A549 (cell line): ENCODE data around the gene FGFR3. TPM values are rescaled to one million over a fixed set of nuclear protein-coding genes. Genes with fewer than 3 reads are reported as not detected.

Source experiments
- ATAC-seq, 2 experiments: fragments of 200-7000 bp in 1 of 2; fragments of >200 bp in 1 of 2; cut with Nextera tagmentation in 1 of 2; cut with Tn5 transposase in 1 of 2; 3 replicates each; pipeline versions ENCODE4 v1.8.0 to v1.9.1; 2018 to 2020; ENCODE audit warnings: mild to moderate bottlenecking in 1 of 2, moderate library complexity in 1 of 2
- CTCF ChIA-PET: fragments of 300-600 bp; sonication (Branson Sonifier 250); formaldehyde crosslinking; extraction: SDS; loops from one replicate; lab custom pipeline; 2021; ENCODE audit warnings: antibody characterized with exemption, inconsistent platforms; lab: Yijun Ruan, JAX
- POLR2A ChIA-PET: fragments of 350-600 bp; formaldehyde crosslinking; extraction: SDS; loops from one replicate; lab custom pipeline; 2021; ENCODE audit warnings: antibody characterized with exemption, inconsistent platforms; lab: Yijun Ruan, JAX
- DNase-seq, 2 experiments: peaks; one replicate each; pipeline versions ENCODE4 v3.0.0 to v3.0.0-alpha.2; 2011 to 2016; ENCODE audit warnings: low read depth in 1 of 2, low spot score in 1 of 2
- FAIRE-seq: peaks from 2 replicates; lab custom pipeline; 2011; peaks lifted over from hg19 to GRCh38; lab: Jason Lieb, UNC
- H3K27ac ChIP-seq, 2 experiments: fragments of >200 bp; sonication (Bioruptor Twin); formaldehyde crosslinking; 3 replicates each; pipeline ENCODE4 v1.5.1; 2016 to 2017
- H3K4me1 ChIP-seq: fragments of >200 bp; sonication (Bioruptor Twin); formaldehyde crosslinking; 3 replicates; pipeline ENCODE4 v1.6.1; 2016
- H3K4me2 ChIP-seq: fragments of >200 bp; sonication (Bioruptor Twin); formaldehyde crosslinking; 3 replicates; pipeline ENCODE4 v1.6.1; 2016
- H3K4me3 ChIP-seq: fragments of >200 bp; sonication (Bioruptor Twin); formaldehyde crosslinking; 3 replicates; pipeline ENCODE4 v1.5.1; 2016
- H3K9me3 ChIP-seq: fragments of >200 bp; sonication (Bioruptor Twin); formaldehyde crosslinking; 3 replicates; pipeline ENCODE4 v1.6.1; 2016
- ATOH8 ChIP-seq: fragments of 250-450 bp; sonication (Bioruptor Pico); IDR thresholded peaks from 2 replicates; pipeline ENCODE4 v1.5.0; 2020; ENCODE audit warnings: low read depth, mild to moderate bottlenecking, moderate library complexity
- BHLHE40 ChIP-seq: IDR thresholded peaks from 2 replicates; pipeline ENCODE4 v1.6.1; 2012; ENCODE audit warnings: low read depth, low read length, inconsistent platforms
- CBX8 ChIP-seq: fragments of 200-600 bp; sonication (generic); IDR thresholded peaks from 2 replicates; pipeline ENCODE4 v1.6.1; 2016
- CEBPB ChIP-seq, 2 experiments: fragments of >200 bp in 1 of 2; sonication (Bioruptor Twin) in 1 of 2; formaldehyde crosslinking in 1 of 2; IDR thresholded peaks; 2 replicates each; pipeline ENCODE4 v1.6.1; 2012 to 2016
- CHD2 ChIP-seq: fragments of 150-350 bp; IDR thresholded peaks from 2 replicates; pipeline ENCODE4 v1.6.1; 2014; ENCODE audit warnings: low read length; ENCODE audit not compliant: partially characterized antibody
- CTCF ChIP-seq: fragments of >200 bp; sonication (Bioruptor Twin); formaldehyde crosslinking; IDR thresholded peaks from 3 replicates; pipeline ENCODE4 v1.5.1; 2016
- EHMT2 ChIP-seq: fragments of 200-600 bp; sonication (generic); IDR thresholded peaks from 2 replicates; pipeline ENCODE4 v1.6.1; 2016; ENCODE audit warnings: antibody characterized with exemption, low read depth, mild to moderate bottlenecking, moderate library complexity
- ELK1 ChIP-seq: fragments of 150-350 bp; IDR thresholded peaks from 2 replicates; pipeline ENCODE4 v1.6.1; 2014; ENCODE audit warnings: low read depth, mild to moderate bottlenecking, low read length
- EP300 ChIP-seq, 2 experiments: fragments of >200 bp; sonication (Bioruptor Twin); formaldehyde crosslinking; IDR thresholded peaks; 2 replicates in 1 of 2; 3 replicates in 1 of 2; pipeline ENCODE4 v1.6.1; 2016 to 2017
- FOXS1 ChIP-seq: fragments of 250-450 bp; sonication (Bioruptor Pico); IDR thresholded peaks from 2 replicates; pipeline ENCODE4 v1.5.0; 2020; ENCODE audit warnings: mild to moderate bottlenecking, moderate library complexity
- GATA3 ChIP-seq: IDR thresholded peaks from 2 replicates; pipeline ENCODE4 v1.6.1; 2012; ENCODE audit warnings: borderline replicate concordance
- HES2 ChIP-seq: fragments of >200 bp; sonication (Bioruptor Twin); formaldehyde crosslinking; IDR thresholded peaks from 2 replicates; pipeline ENCODE4 v1.6.1; 2016
- HMGXB4 ChIP-seq: fragments of 250-450 bp; sonication (Bioruptor Pico); IDR thresholded peaks from 2 replicates; pipeline ENCODE4 v1.5.0; 2021; ENCODE audit warnings: mild to moderate bottlenecking, moderate library complexity, borderline replicate concordance
- HOXB13 ChIP-seq: fragments of 250-450 bp; sonication (Bioruptor Pico); IDR thresholded peaks from 2 replicates; pipeline ENCODE4 v1.5.0; 2020; ENCODE audit warnings: low read depth, mild to moderate bottlenecking, moderate library complexity
- JUN ChIP-seq, 2 experiments: fragments of >200 bp; sonication (Bioruptor Twin); formaldehyde crosslinking; IDR thresholded peaks; 2 replicates in 1 of 2; 3 replicates in 1 of 2; pipeline ENCODE4 v1.6.1; 2016 to 2017
- JUNB ChIP-seq: fragments of >200 bp; sonication (Bioruptor Twin); formaldehyde crosslinking; IDR thresholded peaks from 2 replicates; pipeline ENCODE4 v1.6.1; 2016
- KDM1A ChIP-seq: fragments of 200-600 bp; sonication (generic); IDR thresholded peaks from 2 replicates; pipeline ENCODE4 v1.6.1; 2016; ENCODE audit warnings: low read depth, mild to moderate bottlenecking
- KDM5A ChIP-seq: fragments of 200-600 bp; sonication (generic); IDR thresholded peaks from 2 replicates; pipeline ENCODE4 v1.6.1; 2016; ENCODE audit warnings: antibody characterized with exemption, mild to moderate bottlenecking
- MAFK ChIP-seq: fragments of 450-650 bp; IDR thresholded peaks from 2 replicates; pipeline ENCODE4 v1.6.1; 2014; ENCODE audit not compliant: partially characterized antibody
- MAZ ChIP-seq: fragments of 150-350 bp; IDR thresholded peaks from 2 replicates; pipeline ENCODE4 v1.6.1; 2014; ENCODE audit warnings: antibody characterized with exemption, low read depth, low read length, borderline replicate concordance
- MYC ChIP-seq: IDR thresholded peaks from 2 replicates; pipeline ENCODE4 v1.6.1; 2012; ENCODE audit warnings: mild to moderate bottlenecking, inconsistent platforms, low read length, improper control_type of control experiment, borderline replicate concordance
- NFE2L2 ChIP-seq: fragments of 150-350 bp; conservative IDR thresholded peaks from 2 replicates; pipeline ENCODE4 v1.6.1; 2014; ENCODE audit warnings: low read length
- NPAS2 ChIP-seq: fragments of 250-450 bp; sonication (Bioruptor Pico); IDR thresholded peaks from 2 replicates; pipeline ENCODE4 v1.8.0; 2022; ENCODE audit warnings: mild to moderate bottlenecking, moderate library complexity, borderline replicate concordance
- PBX3 ChIP-seq: IDR thresholded peaks from 2 replicates; pipeline ENCODE4 v1.6.1; 2012
- RAD21 ChIP-seq, 2 experiments: fragments of >200 bp in 1 of 2; sonication (Bioruptor Twin) in 1 of 2; formaldehyde crosslinking in 1 of 2; IDR thresholded peaks in 1 of 2; conservative IDR thresholded peaks in 1 of 2; 2 replicates in 1 of 2; 3 replicates in 1 of 2; pipeline ENCODE4 v1.6.1; 2012 to 2018; ENCODE audit warnings: inconsistent platforms in 1 of 2
- RCOR1 ChIP-seq: fragments of 150-350 bp; IDR thresholded peaks from 2 replicates; pipeline ENCODE4 v1.6.1; 2014; ENCODE audit warnings: antibody characterized with exemption, low read length, low read depth
- RFX5 ChIP-seq: fragments of 450-650 bp; IDR thresholded peaks from 2 replicates; pipeline ENCODE4 v1.7.1; 2014; ENCODE audit warnings: antibody characterized with exemption, mild to moderate bottlenecking, moderate library complexity
- TFCP2L1 ChIP-seq: fragments of 250-450 bp; sonication (Bioruptor Pico); IDR thresholded peaks from 2 replicates; pipeline ENCODE4 v1.5.0; 2021; ENCODE audit warnings: mild to moderate bottlenecking
- USF2 ChIP-seq: fragments of 450-650 bp; IDR thresholded peaks from 2 replicates; pipeline ENCODE4 v1.6.1; 2014; ENCODE audit warnings: antibody characterized with exemption
- ZC3H11A ChIP-seq: fragments of 450-650 bp; IDR thresholded peaks from 2 replicates; pipeline ENCODE4 v1.6.1; 2014; ENCODE audit warnings: antibody characterized with exemption, mild to moderate bottlenecking
- ZNF302 ChIP-seq: fragments of 250-450 bp; sonication (Bioruptor Pico); IDR thresholded peaks from 2 replicates; pipeline ENCODE4 v1.9.0; 2021; ENCODE audit warnings: inconsistent platforms, mild to moderate bottlenecking, moderate library complexity
- WGBS: methylation state at CpG from one replicate; pipeline ENCODE4 v1.1.6; 2017; ENCODE audit errors: missing lambda C conversion rate; 5-methylcytosine and 5-hydroxymethylcytosine counted together
- polyA plus RNA-seq, 4 experiments: library from polyadenylated mRNA; depleted of rRNA in 3 of 4; stranded (reverse); fragments of >200 nt; fragmentation: RNase III in 1 of 4; extraction: RNeasy Plus Mini Kit Qiagen cat#74134 plus additional on column Dnase treatment in 1 of 4; gene quantifications; 2 replicates in 3 of 4; 3 replicates in 1 of 4; pipeline ENCODE4 v1.2.3, GENCODE V29; 2011 to 2017

The FGFR3 gene
- polyA plus RNA-seq, 2 of the 4 experiments (the other 2 are of a cell fraction) = 1.9 to 4.8 TPM

GRCh38 chr4:1769692-1770091 is 23.4 kb upstream of the FGFR3 start (continued):
- no peak for TF ChIP-seq NFE2L2
- TF ChIP-seq TFCP2L1 (CRISPR knock-in tag) = no peak
- no peak for TF ChIP-seq HES2
- no peak for TF ChIP-seq JUNB
- no peak for TF ChIP-seq HMGXB4

GRCh38 chr4:1770245-1770644 is 22.8 kb upstream of the FGFR3 start:
- ChIA-PET POLR2A (no interaction called here), CTCF (interaction anchor here (0.6 to 2.7 kb wide), 2 partner anchors 22 to 38 kb away, joined by 3 to 7 read pairs; no protein-coding TSS in a partner anchor)
- TF ChIP-seq MAZ = no peak
- no peak for TF ChIP-seq EHMT2
- TF ChIP-seq CTCF = no peak
- TF ChIP-seq ELK1 = no peak
- no peak for TF ChIP-seq MAFK
- no peak for TF ChIP-seq KDM5A
- no peak for TF ChIP-seq MYC
- TF ChIP-seq CHD2 = no peak
- no peak for TF ChIP-seq HOXB13 (CRISPR knock-in tag)
- no peak for TF ChIP-seq JUN (IDR thresholded peaks at IDR 0.05)
- no peak for TF ChIP-seq CBX8
- no peak for TF ChIP-seq FOXS1
- TF ChIP-seq GATA3 = no peak
- no peak for TF ChIP-seq JUNB
- no peak for TF ChIP-seq ZC3H11A
- Histone ChIP-seq H3K27ac (peak overlapping the region in 1 of 2 experiments; percentile 59; a peak in 2 of 6 replicates), H3K9me3 (no peaks in the 10 kb centered on the region), H3K4me3 (no peak overlapping the region), H3K4me2 (no peak overlapping the region), H3K4me1 (peaks cover 25% of the 10 kb centered on the region)
- no peak for ATAC-seq
- no peak for DNase-seq
- 89% methylated on average over 9 of the region's 33 CpGs for WGBS
- no peak for FAIRE-seq

- ChIA-PET CTCF (interaction anchor here (2.7 kb wide), 1 partner anchor 23 kb away, joined by 7 read pairs; no protein-coding TSS in a partner anchor), POLR2A (no interaction called here)
- TF ChIP-seq USF2 (no peak), CEBPB (IDR thresholded peaks at IDR 0.05) (no peak), RFX5 (no peak), BHLHE40 (no peak), KDM1A (no peak), JUNB (no peak), RCOR1 (no peak), ZNF302 (CRISPR knock-in tag) (no peak), PBX3 (no peak), NPAS2 (CRISPR knock-in tag) (no peak), RAD21 (conservative IDR thresholded peaks at IDR 0.05 in 1 of 2, IDR thresholded peaks at IDR 0.05 in 1 of 2) (no peak), CHD2 (no peak), CBX8 (no peak), ATOH8 (CRISPR knock-in tag) (no peak), EP300 (IDR thresholded peaks at IDR 0.05) (no peak)
- no peak overlapping the region for H3K4me2 ChIP-seq
- H3K9me3 ChIP-seq = no peaks in the 10 kb centered on the region
- WGBS = 90% methylated on average over 3 of the region's 11 CpGs
- no peak overlapping the region for H3K4me3 ChIP-seq
- peak overlapping the region in 1 of 2 experiments; percentile 59; a peak in 2 of 6 replicates for H3K27ac ChIP-seq
- DNase-seq (no peak), FAIRE-seq (no peak), ATAC-seq (no peak)
- H3K4me1 ChIP-seq = peaks cover 20% of the 10 kb centered on the region
Observed at GRCh38 chr4:1770791-1771231, 22.3 kb upstream of the FGFR3 start.
